Inferior parietal cortex (tissue), 1 donor: Measurements from ENCODE around the gene OSGIN1.
A peak's percentile ranks its signal among the peaks of the same experiment; 100 is the strongest.

Experiments used
- DNase-seq: peaks from one replicate; pipeline ENCODE4 v3.0.0-alpha.2; 2016; ENCODE audit errors: extremely low spot score

OSGIN1 gene

DNA sequence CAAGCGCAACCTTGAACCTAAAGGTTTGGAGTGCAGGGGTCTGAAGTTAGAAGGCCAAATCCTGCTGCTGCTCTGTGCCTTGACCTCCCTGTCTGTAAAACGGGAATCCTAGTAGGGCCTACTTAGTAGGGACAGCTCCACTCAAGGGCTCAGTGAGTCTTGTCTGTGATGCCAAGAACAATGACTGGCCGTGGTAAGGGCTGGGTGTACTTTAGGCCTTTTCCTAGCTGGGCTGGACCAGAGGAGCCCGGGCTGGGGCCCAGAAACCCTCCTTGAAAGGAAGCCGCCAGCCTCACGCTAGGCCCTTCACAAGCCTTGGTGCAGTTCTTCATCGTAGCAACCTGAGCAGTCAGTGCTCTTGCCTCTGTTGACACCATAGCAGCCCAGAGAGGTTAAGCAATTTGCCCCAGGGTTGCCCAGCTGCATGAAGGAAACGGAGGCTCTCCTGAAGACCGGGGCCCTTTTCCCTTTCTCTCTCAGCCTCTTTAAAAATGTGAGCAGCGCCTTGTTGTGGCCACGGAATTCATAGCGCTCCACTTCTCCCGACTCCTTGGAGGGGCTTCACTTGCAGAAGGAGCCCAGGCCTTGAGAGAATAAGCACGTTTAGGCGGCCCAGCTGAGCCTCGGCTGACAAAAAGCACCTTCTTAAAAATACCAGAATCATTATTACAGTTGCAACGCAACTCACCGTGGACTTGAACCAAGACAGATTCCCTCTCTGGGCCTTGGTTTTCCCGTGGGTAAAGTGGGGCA, 19.4 kb downstream of the OSGIN1 start:
- no peak for DNase-seq

- no peak for DNase-seq
Observed at GRCh38 chr16:83973077-83973476, 20.0 kb downstream of the OSGIN1 start.

- no peak for DNase-seq
Observed at GRCh38 chr16:83973581-83974385, 20.7 kb downstream of the OSGIN1 start.

- no peak for DNase-seq
Observed at GRCh38 chr16:83974475-83974874, 21.4 kb downstream of the OSGIN1 start.

GRCh38 chr16:83975590-83976260, 22.7 kb downstream of the OSGIN1 start:
- DNase-seq, result no peak

GRCh38 chr16:83977056-83977815, 24.2 kb downstream of the OSGIN1 start:
- DNase-seq, result no peak

DNA sequence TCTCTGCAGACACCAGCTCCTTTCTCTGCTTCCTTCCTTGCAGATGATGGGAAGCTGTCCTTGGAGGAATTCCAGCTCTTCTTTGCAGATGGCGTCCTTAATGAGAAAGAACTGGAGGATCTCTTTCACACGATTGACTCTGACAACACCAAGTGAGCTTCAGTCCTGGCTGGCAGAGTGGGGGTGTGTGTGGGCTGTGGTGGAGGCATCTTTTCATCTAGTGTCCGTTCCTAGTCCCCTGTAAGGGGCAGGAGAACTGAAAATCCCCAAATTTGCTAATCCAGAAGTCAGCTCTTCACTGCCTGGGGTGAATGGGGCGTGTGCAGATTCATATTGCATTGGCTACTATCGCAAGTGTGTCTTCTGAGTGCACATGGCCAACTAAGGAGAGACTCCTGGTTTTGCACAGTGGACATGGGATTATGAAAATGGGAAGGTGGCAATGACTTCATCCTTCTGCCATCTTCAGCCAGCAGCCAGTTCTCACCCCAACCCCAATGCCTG, 25.4 kb downstream of the OSGIN1 start:
- no peak for DNase-seq

GRCh38 chr16:83979441-83979840, 26.4 kb downstream of the OSGIN1 start:
- no peak for DNase-seq

DNA sequence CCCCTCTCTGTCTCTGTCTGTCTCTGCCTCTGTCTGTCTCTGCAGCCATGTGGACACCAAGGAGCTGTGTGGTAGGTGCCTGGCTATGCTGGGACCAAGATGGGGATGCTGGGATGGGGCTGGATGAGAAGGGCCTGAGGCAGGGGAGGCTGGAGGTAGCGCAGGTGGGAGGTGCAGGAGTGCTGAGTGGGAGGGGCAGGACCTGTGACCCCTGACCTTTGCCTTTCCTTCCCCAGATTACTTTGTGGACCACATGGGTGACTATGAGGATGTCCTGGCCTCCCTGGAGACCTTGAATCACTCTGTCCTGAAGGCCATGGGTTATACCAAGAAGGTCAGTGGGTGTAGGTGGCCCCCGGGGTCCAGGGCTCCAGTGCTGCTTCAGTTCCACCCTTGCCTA, 27.8 kb downstream of the OSGIN1 start:
- no peak for DNase-seq

DNA sequence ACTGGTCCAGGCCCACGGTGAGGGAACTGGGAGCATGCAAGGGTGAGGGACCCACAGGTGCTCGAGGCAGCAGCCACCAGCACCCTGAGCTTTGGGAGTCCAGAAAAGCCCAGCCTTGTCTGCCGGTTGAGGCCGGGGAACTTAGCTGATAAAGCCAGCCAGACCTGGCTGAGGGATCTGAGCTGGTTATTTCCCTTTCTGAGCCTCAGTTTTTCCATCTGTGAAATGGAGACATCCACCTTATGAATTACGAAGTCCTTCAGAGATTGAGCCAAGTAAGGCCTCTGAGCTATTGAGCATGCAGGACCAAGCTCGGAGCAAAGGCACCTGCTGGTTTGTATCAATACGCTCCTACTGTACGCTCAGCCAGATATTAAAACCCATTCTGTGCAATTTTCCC, 28.8 kb downstream of the OSGIN1 start:
- DNase-seq, result no peak

GRCh38 chr16:83983491-83983890, 30.5 kb downstream of the OSGIN1 start:
- DNase-seq, result no peak

GRCh38 chr16:83989300-83989699, 36.3 kb downstream of the OSGIN1 start:
- DNase-seq, result no peak

DNA sequence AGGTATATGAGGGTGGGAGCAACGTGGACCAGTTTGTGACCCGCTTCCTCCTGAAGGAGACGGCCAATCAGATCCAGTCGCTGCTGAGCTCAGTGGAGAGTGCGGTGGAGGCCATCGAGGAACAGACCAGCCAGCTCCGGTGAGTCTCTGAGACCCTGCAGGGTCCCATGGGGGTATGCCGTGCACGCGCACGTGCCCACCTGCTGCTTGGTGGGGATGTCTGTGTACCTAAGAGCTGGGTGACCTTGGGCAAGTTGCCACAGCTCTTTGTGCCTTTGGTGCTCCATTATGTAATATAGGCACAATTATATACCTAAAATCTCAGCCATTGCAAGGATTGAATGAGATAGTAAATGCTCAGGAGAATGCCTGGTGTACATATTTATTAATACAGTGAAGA, 37.5 kb downstream of the OSGIN1 start:
- DNase-seq, result no peak

DNA sequence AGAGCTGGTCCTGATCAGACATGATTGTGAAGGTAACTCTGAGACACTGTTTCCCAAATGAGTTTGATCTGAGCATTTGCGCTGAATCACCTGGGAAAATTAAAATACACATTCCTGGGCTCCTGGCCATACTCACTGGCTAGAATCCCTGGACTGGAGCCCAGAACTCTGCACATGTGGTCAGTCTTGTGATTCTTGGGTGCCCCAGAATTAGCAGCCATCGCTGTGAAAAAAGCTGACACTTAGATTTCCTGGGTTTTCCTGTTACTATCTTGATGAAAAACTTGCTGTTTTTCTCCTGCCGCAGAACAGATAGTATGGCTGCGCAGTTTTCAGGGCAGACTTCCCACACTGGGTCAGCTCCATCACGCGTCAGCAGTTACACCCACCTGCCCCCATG, 39.6 kb downstream of the OSGIN1 start:
- DNase-seq, result peak; percentile 70

- no peak for DNase-seq
Observed at GRCh38 chr16:83994087-83994486, 41.0 kb downstream of the OSGIN1 start.

DNA sequence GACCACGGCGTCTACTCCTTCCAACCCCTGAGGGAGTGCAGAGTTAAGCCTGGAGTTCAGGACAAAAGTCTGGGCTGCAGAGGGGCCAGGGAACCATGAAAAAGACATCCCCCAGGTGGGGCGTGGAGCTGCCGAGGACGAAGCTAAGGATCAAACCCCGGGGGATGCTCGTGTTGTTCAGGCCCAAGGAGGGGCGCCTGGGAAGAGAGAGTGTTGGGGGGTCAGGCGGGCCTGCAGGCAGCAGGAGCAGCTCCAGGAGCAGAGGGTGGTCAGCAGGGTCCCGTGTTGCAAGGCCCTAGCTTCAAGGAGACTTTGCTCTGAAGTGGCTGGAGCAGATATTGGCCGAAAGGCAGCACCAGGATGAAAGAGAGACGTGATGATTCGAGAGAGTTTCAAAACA, 41.7 kb downstream of the OSGIN1 start:
- no peak for DNase-seq

DNA sequence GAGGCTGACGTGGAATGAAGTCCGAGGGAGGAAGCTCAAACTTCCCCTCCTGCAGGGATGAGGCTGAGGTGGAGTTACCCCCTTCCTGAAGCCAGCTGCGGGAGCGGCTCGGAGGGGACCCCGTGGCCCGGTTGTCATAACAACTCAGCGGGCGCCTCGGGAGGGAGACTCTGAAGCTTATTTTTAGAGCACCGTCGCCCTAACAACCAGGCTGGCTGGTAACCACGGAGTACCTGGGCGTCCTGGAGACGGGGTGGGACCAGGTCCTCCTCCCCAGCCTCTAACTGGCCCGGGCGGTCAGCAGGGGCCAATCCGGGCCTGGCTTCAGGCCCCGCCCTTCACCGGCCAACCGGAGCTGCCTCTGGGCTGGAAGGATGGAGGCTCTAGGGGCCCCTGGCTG, 42.7 kb downstream of the OSGIN1 start:
- no peak for DNase-seq

- DNase-seq, result no peak
Observed at GRCh38 chr16:83996481-83997252, 43.6 kb downstream of the OSGIN1 start.

DNA sequence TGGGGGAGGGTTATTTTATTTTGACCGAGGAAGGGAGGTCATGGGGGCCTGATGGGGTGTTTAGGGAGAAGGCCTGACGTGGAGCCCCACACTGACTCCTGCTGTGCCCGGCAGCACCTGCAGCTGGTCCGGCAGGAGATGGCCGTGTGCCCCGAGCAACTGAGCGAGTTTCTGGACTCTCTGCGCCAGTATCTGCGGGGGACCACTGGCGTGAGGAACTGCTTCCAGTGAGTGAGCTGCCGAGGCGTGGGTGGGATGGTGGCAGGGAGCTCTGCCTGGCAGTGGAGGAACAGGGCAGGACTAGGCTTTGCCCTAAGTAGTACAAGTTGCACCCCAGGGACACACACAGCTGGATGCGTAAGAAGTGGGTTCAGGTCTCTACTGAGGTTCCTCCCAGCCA, 45.1 kb downstream of the OSGIN1 start:
- DNase-seq, result no peak

DNA sequence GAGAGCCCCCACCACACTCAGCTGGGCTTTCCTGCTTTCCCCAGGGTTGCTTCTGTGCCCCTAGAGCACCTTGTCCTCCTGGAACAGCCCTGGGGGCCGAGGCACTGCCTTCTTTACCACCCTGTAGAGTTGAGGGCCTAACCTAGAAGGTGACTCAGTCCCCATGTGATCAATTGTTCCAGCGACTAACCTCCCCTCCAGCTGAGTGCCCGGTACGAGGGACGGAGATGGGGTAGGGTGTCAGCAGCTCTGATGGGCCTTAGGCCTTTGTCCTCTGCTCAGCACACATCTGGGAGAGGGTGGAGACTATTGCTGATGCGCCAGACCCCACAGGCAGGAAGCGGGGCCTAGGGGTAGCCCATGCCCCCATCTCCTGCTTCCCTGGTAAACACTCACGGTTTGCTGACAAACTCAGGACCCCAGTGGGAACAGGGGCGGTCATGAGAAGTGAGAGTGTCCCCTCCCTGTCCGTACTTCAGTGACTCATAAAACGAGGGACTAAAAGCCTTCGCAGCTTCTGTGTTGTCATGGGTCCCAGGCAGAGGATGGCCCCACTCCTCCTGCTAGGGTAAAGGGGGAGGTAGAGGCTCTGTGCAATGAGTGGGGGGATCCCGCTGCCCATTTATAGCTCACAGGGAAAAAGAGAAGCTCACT, 48.1 kb downstream of the OSGIN1 start:
- no peak for DNase-seq
